Natural killer cell (primary cell): ENCODE data around the gene FLCN. TPM values are rescaled to one million over a fixed set of nuclear protein-coding genes. Genes with fewer than 3 reads are reported as not detected.

Experiments used
- ATAC-seq, 3 donors: fragments of 150-1000 bp in 2 of 3; fragments of 200-7000 bp in 1 of 3; cut with Tn5 transposase; 1 replicate in 1 of 3; 2 replicates in 2 of 3; pipeline ENCODE4 v1.10.0; 2021; ENCODE audit warnings: mild to moderate bottlenecking in 2 of 3, moderate library complexity in 2 of 3
- DNase-seq, 2 donors: peaks; one replicate each; pipeline versions ENCODE4 v3.0.0 to v3.0.0-alpha.2; 2013 to 2021; ENCODE audit warnings: mixed read lengths in 1 of 2
- H3K27ac ChIP-seq: one replicate; pipeline ENCODE4 v1.5.1; 2013; ENCODE audit warnings: mild to moderate bottlenecking, low read length
- H3K27me3 ChIP-seq: one replicate; pipeline ENCODE4 v1.6.1; 2013; ENCODE audit warnings: low read length; ENCODE audit not compliant: control insufficient read depth, insufficient read depth
- H3K36me3 ChIP-seq: one replicate; pipeline ENCODE4 v1.6.1; 2013; ENCODE audit warnings: low read length; ENCODE audit not compliant: control insufficient read depth, insufficient read depth
- H3K4me1 ChIP-seq: one replicate; pipeline ENCODE4 v1.6.1; 2013; ENCODE audit warnings: low read length; ENCODE audit not compliant: control insufficient read depth, insufficient read depth
- H3K4me3 ChIP-seq: one replicate; pipeline ENCODE4 v1.5.1; 2013; ENCODE audit warnings: low read length
- H3K9me3 ChIP-seq: one replicate; pipeline ENCODE4 v1.6.1; 2013; ENCODE audit warnings: low read length; ENCODE audit not compliant: control insufficient read depth, insufficient read depth
- H3K27ac Mint-ChIP-seq, 2 donors: one replicate each; pipeline ENCODE4 v1.8.0; 2022; ENCODE audit warnings: mild to moderate bottlenecking in 2 of 2, mixed read lengths in 2 of 2, moderate library complexity in 1 of 2
- H3K27me3 Mint-ChIP-seq, 2 donors: one replicate each; pipeline ENCODE4 v1.8.0; 2022; ENCODE audit warnings: low read depth in 2 of 2, mixed read lengths in 2 of 2
- H3K36me3 Mint-ChIP-seq: one replicate; pipeline ENCODE4 v1.8.0; 2022; ENCODE audit warnings: mixed read lengths
- H3K4me1 Mint-ChIP-seq, 2 donors: one replicate each; pipeline ENCODE4 v1.8.0; 2022; ENCODE audit warnings: mixed read lengths in 2 of 2
- H3K4me3 Mint-ChIP-seq: one replicate; pipeline ENCODE4 v1.8.0; 2022; ENCODE audit warnings: mild to moderate bottlenecking, moderate library complexity, mixed read lengths
- H3K9me3 Mint-ChIP-seq, 2 donors: one replicate each; pipeline ENCODE4 v1.8.0; 2022; ENCODE audit warnings: mixed read lengths in 2 of 2
- WGBS: methylation state at CpG from one replicate; pipeline ENCODE4 v1.1.7; 2013; ENCODE audit warnings: missing lambda C conversion rate; ENCODE audit not compliant: insufficient coverage; 5-methylcytosine and 5-hydroxymethylcytosine counted together
- intact Hi-C: fragments of 100-400 bp; cut with micrococcal nuclease; formaldehyde crosslinking; loops from one replicate; pipeline ENCODE4 v1.14.2; 2022
- total RNA-seq, 4 donors: library from RNA; stranded (reverse); fragments of 120-200 nt in 1 of 4; gene quantifications; one replicate each; pipeline versions ENCODE4 v1.2.3 to v1.2.4, GENCODE V29; 2013 to 2022
- TF ChIP-seq, protein P1 (sequence below): fragments of 200-600 bp; IDR thresholded peaks from one replicate; pipeline ENCODE4 v1.8.0; 2022; ENCODE audit warnings: antibody characterized with exemption

FLCN gene
- total RNA-seq, 3 donors from 2014 or later (not counting 1 experiment from before 2014, with no cell fraction given) = 26.7 to 43.6 (median 33.8) TPM

DNA sequence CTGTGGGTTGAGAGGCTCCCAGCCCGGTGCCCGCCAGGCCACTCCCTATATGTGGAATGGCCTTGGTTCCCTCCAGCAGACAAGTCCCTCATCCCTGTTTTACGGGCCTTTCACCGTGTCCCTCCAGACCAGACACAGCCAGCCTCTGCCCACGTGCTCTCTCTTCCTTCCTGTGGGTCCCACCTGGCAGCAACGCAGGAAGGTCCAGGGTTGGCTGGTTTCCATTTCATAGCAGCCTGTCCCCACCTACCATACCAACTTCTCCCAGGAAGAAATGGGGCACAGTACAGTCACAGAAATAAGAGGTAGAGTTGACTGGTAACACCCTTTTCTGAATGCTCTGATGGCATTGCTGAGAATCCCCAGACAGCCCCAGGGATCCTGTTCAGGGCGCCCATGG lies 65.8 kb downstream of the FLCN start:
- no peak for ATAC-seq
- H3K4me3 Mint-ChIP-seq = no peak overlapping the region
- no peaks in the 10 kb centered on the region for H3K36me3 Mint-ChIP-seq
- Histone ChIP-seq H3K27me3 (no peaks in the 10 kb centered on the region), H3K4me3 (no peak overlapping the region), H3K4me1 (peaks cover 38% of the 10 kb centered on the region), H3K9me3 (no peaks in the 10 kb centered on the region), H3K36me3 (peaks cover 69% of the 10 kb centered on the region), H3K27ac (no peak overlapping the region)
- TF ChIP-seq, protein P1, sequence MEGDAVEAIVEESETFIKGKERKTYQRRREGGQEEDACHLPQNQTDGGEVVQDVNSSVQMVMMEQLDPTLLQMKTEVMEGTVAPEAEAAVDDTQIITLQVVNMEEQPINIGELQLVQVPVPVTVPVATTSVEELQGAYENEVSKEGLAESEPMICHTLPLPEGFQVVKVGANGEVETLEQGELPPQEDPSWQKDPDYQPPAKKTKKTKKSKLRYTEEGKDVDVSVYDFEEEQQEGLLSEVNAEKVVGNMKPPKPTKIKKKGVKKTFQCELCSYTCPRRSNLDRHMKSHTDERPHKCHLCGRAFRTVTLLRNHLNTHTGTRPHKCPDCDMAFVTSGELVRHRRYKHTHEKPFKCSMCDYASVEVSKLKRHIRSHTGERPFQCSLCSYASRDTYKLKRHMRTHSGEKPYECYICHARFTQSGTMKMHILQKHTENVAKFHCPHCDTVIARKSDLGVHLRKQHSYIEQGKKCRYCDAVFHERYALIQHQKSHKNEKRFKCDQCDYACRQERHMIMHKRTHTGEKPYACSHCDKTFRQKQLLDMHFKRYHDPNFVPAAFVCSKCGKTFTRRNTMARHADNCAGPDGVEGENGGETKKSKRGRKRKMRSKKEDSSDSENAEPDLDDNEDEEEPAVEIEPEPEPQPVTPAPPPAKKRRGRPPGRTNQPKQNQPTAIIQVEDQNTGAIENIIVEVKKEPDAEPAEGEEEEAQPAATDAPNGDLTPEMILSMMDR = no peak
- 59% methylated on average over 7 of the region's 7 CpGs for WGBS
- intact Hi-C loops = no loop called here
- no peaks in the 10 kb centered on the region for H3K27me3 Mint-ChIP-seq
- H3K4me1 Mint-ChIP-seq = peaks cover 29 to 37% of the 10 kb centered on the region in 2 donors
- no peaks in the 10 kb centered on the region for H3K9me3 Mint-ChIP-seq
- H3K27ac Mint-ChIP-seq = peak overlapping the region; percentile 29 to 53
- DNase-seq = no peak

DNA sequence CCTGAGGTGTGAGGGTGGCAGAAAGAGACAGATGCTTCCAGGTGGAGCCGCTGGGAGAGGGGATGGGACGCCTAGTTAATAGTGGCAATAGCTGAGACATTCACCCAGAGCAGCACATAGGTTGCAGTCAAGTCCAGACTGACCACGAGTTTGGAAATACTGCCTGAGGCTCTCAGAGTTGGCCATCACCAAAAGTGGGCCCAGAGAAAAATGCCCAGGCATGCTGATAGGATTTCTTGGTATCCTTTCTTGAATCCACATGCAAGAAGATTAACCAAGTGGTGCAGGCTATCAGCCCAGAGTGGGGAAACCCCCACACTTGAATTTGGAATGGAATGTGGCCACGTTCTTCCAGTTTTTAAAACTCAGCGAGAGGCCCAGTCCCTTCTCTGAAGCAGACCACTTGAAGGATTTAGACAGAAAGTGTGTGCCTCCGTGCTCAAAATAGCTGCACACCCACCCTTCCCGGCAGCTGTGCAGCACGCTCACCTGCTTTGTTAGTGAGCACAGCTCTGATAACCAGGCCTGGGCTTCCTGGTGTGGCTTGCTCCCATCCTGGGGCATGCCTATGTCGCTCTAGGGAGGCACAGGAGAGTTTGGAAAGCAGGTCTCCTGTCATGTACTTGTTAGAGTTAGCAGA lies 66.5 kb downstream of the FLCN start:
- H3K36me3 Mint-ChIP-seq = no peaks in the 10 kb centered on the region

DNA sequence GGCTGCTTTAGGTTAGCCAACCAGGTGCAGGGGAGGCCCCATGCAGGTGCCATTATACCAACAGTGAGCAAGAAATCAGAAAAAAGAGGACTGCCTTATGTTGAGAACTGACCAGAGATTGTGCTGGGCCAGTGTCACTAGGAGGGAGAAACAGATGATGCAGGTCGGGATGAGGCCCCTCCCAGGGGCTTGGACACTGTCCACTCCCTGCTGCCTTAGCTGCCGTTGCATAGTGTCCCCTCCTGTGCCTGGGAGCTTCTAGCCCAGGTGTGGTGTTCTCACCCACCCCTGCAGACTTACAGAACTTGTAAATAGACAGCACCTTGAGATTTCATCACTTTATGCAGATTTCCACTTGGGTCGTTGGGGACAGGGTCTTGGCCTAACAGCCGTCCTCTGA lies 67.6 kb downstream of the FLCN start:
- H3K9me3 ChIP-seq = no peaks in the 10 kb centered on the region
- Mint-ChIP-seq H3K4me1 (peaks cover 29 to 37% of the 10 kb centered on the region in 2 donors), H3K4me3 (no peak overlapping the region), H3K27me3 (no peaks in the 10 kb centered on the region), H3K9me3 (no peaks in the 10 kb centered on the region), H3K36me3 (no peaks in the 10 kb centered on the region), H3K27ac (peak overlapping the region in 1 of 2 donors; percentile 9)
- ATAC-seq (no peak), DNase-seq (no peak)
- TF ChIP-seq, protein P1 = no peak
- H3K27ac ChIP-seq = no peak overlapping the region
- H3K36me3 ChIP-seq = peaks cover 69% of the 10 kb centered on the region
- no peaks in the 10 kb centered on the region for H3K27me3 ChIP-seq
- intact Hi-C loops = no loop called here
- H3K4me3 ChIP-seq = no peak overlapping the region
- 89% methylated on average over 4 of the region's 4 CpGs for WGBS
- peaks cover 30% of the 10 kb centered on the region for H3K4me1 ChIP-seq

More for the DNA sequence above, 66.5 kb downstream of the FLCN start:
- H3K36me3 ChIP-seq = peaks cover 68% of the 10 kb centered on the region
- H3K27ac ChIP-seq = no peak overlapping the region
- Mint-ChIP-seq H3K4me1 (peaks cover 29 to 37% of the 10 kb centered on the region in 2 donors), H3K27me3 (no peaks in the 10 kb centered on the region), H3K4me3 (no peak overlapping the region), H3K9me3 (no peaks in the 10 kb centered on the region), H3K27ac (peak overlapping the region in 1 of 2 donors; percentile 29)
- ATAC-seq = no peak
- H3K4me3 ChIP-seq = no peak overlapping the region
- DNase-seq = no peak
- no peaks in the 10 kb centered on the region for H3K27me3 ChIP-seq
- TF ChIP-seq, protein P1 = no peak
- intact Hi-C loops = no loop called here
- no peaks in the 10 kb centered on the region for H3K9me3 ChIP-seq
- WGBS = 91% methylated on average over 9 of the region's 9 CpGs
- H3K4me1 ChIP-seq = peaks cover 34% of the 10 kb centered on the region

DNA sequence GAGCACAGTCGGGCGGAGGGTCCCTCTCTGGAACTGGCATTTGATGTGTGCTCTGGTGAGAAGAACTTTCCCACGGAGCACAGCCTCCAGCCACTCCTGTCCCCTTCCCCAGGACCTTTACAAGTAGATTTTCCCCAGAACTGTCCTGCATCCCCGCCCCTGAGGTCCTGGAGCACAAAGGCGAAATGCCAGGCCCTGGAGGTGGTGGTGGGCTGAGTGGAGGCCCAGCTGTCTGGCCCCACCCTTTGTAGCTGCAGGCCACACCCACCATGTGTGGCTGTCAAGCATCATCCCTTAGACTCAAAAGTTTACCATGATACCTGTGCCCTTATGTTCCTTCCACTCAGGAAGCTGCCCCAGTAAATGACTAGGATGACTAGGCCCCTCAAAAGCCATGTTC lies 68.6 kb downstream of the FLCN start:
- peaks cover 67% of the 10 kb centered on the region for H3K36me3 ChIP-seq
- intact Hi-C loops = no loop called here

More for the DNA sequence above, 68.6 kb downstream of the FLCN start:
- H3K4me3 ChIP-seq = no peak overlapping the region
- H3K9me3 Mint-ChIP-seq = no peaks in the 10 kb centered on the region
- no peaks in the 10 kb centered on the region for H3K27me3 ChIP-seq
- H3K9me3 ChIP-seq = no peaks in the 10 kb centered on the region
- TF ChIP-seq, protein P1 = no peak
- no peak overlapping the region for H3K27ac ChIP-seq
- no peaks in the 10 kb centered on the region for H3K36me3 Mint-ChIP-seq
- H3K4me1 Mint-ChIP-seq = peaks cover 26 to 34% of the 10 kb centered on the region in 2 donors
- H3K4me3 Mint-ChIP-seq = no peak overlapping the region
- no peaks in the 10 kb centered on the region for H3K27me3 Mint-ChIP-seq
- 93% methylated on average over 4 of the region's 5 CpGs for WGBS
- H3K4me1 ChIP-seq = peaks cover 26% of the 10 kb centered on the region
- no peak for DNase-seq
- no peak for ATAC-seq
- H3K27ac Mint-ChIP-seq = peak overlapping the region; percentile 35 to 51
